CD4-positive, alpha-beta T cell (primary cell): ENCODE results near the gene ZNF277. TPM values are rescaled to one million over a fixed set of nuclear protein-coding genes. Genes with fewer than 3 reads are reported as not detected.

Experiments
- ATAC-seq: fragments of 200-7000 bp; cut with Tn5 transposase; one replicate; pipeline ENCODE4 v1.10.0; 2022; ENCODE audit warnings: mild to moderate bottlenecking; ENCODE audit not compliant: poor library complexity
- CTCF ChIA-PET: fragments of 350-600 bp; sonication (Branson Sonifier 250); formaldehyde crosslinking; loops from one replicate; lab custom pipeline; 2021; ENCODE audit warnings: antibody characterized with exemption, inconsistent platforms; lab: Charles Lee
- POLR2A ChIA-PET: fragments of 350-600 bp; sonication (Branson Sonifier 250); formaldehyde crosslinking; loops from one replicate; lab custom pipeline; 2021; ENCODE audit warnings: antibody characterized with exemption, inconsistent platforms; lab: Charles Lee
- DNase-seq, 14 experiments: peaks; one replicate each; pipeline ENCODE4 v3.0.0-alpha.2; 2013 to 2020; ENCODE audit warnings: mixed read lengths in 2 of 14
- H3K27ac ChIP-seq, 2 donors: one replicate each; pipeline versions ENCODE4 v1.5.1 to v1.7.0; 2013; ENCODE audit warnings: low read length in 2 of 2, low read depth in 1 of 2, mild to moderate bottlenecking in 1 of 2
- H3K27me3 ChIP-seq, 2 experiments: 1 replicate in 1 of 2; 2 replicates in 1 of 2; pipeline versions ENCODE4 v1.6.1 to v1.7.0; 2013; ENCODE audit warnings: low read length in 2 of 2, control low read depth in 1 of 2, mild to moderate bottlenecking in 1 of 2, moderate library complexity in 1 of 2; ENCODE audit not compliant: insufficient read depth in 2 of 2, control insufficient read depth in 1 of 2
- H3K36me3 ChIP-seq: one replicate; pipeline ENCODE4 v1.6.1; 2013; ENCODE audit warnings: low read length, control low read depth; ENCODE audit not compliant: insufficient read depth
- H3K4me1 ChIP-seq: one replicate; pipeline ENCODE4 v1.6.1; 2013; ENCODE audit warnings: low read length, control low read depth; ENCODE audit not compliant: insufficient read depth
- H3K4me3 ChIP-seq: one replicate; pipeline ENCODE4 v1.5.1; 2013; ENCODE audit warnings: mild to moderate bottlenecking, low read length, moderate library complexity
- H3K9me3 ChIP-seq, 2 experiments: 1 replicate in 1 of 2; 2 replicates in 1 of 2; pipeline versions ENCODE4 v1.6.1 to v1.7.0; 2013; ENCODE audit warnings: low read length in 2 of 2, mild to moderate bottlenecking in 2 of 2, control low read depth in 1 of 2, moderate library complexity in 1 of 2; ENCODE audit not compliant: control insufficient read depth in 1 of 2, insufficient read depth in 1 of 2
- H3K27ac Mint-ChIP-seq: one replicate; pipeline ENCODE4 v1.8.0; 2020; ENCODE audit warnings: mixed read lengths
- H3K27me3 Mint-ChIP-seq: one replicate; pipeline ENCODE4 v1.8.0; 2021; ENCODE audit warnings: mixed read lengths
- H3K36me3 Mint-ChIP-seq: one replicate; pipeline ENCODE4 v1.8.0; 2021; ENCODE audit warnings: low read depth, mixed read lengths
- H3K4me1 Mint-ChIP-seq: one replicate; pipeline ENCODE4 v1.8.0; 2021; ENCODE audit warnings: low read depth, mixed read lengths
- H3K4me3 Mint-ChIP-seq: one replicate; pipeline ENCODE4 v1.8.0; 2020; ENCODE audit warnings: mild to moderate bottlenecking, mixed read lengths
- H3K9me3 Mint-ChIP-seq: one replicate; pipeline ENCODE4 v1.8.0; 2020; ENCODE audit warnings: mixed read lengths
- intact Hi-C, 2 experiments: fragments of 100-400 bp; cut with DNase I in 1 of 2; cut with micrococcal nuclease in 1 of 2; formaldehyde crosslinking; loops; one replicate each; pipeline versions ENCODE4 v1.15.1 to v1.9.0; 2023 to 2025; cut with DNase I, micrococcal nuclease
- total RNA-seq, 174 experiments: library from RNA in 2 of 174; stranded (reverse) in 2 of 174; gene quantifications; one replicate each; pipeline ENCODE4 v1.2.3 and lab custom pipeline; 2021 to 2026
- TF ChIP-seq, protein P1 (sequence below): fragments of 200-600 bp; IDR thresholded peaks from one replicate; pipeline ENCODE4 v1.8.0; 2022; ENCODE audit warnings: antibody characterized with exemption, mild to moderate bottlenecking

The ZNF277 gene
- total RNA-seq, 2 experiments from 2014 or later: 21.6 to 22.5 TPM

DNA sequence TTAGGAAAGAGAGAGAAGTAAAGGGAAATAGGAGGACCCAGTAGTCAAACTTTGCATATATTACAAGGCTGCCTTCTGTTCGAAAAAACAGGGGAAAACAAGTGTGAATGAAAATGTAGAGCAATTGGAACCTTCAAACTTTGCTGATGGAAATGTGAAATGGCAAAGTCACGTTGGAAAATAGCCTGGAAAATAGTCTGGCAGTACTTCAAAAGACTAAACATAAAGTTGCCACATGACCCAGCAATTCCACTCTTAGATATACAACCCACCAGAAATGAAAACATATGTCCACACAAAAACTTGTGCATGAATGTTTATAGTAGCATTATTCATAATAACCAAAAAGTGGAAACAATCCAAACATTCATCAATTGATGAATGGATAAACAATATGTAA is 165.2 kb downstream of the ZNF277 start:
- no peaks in the 10 kb centered on the region for H3K9me3 Mint-ChIP-seq
- H3K4me3 ChIP-seq: no peak overlapping the region
- no peaks in the 10 kb centered on the region for H3K27me3 Mint-ChIP-seq
- no peak overlapping the region for H3K27ac ChIP-seq
- H3K27me3 ChIP-seq: no peaks in the 10 kb centered on the region
- H3K36me3 ChIP-seq: no peaks in the 10 kb centered on the region
- intact Hi-C loops: no loop called here
- TF ChIP-seq, protein P1, sequence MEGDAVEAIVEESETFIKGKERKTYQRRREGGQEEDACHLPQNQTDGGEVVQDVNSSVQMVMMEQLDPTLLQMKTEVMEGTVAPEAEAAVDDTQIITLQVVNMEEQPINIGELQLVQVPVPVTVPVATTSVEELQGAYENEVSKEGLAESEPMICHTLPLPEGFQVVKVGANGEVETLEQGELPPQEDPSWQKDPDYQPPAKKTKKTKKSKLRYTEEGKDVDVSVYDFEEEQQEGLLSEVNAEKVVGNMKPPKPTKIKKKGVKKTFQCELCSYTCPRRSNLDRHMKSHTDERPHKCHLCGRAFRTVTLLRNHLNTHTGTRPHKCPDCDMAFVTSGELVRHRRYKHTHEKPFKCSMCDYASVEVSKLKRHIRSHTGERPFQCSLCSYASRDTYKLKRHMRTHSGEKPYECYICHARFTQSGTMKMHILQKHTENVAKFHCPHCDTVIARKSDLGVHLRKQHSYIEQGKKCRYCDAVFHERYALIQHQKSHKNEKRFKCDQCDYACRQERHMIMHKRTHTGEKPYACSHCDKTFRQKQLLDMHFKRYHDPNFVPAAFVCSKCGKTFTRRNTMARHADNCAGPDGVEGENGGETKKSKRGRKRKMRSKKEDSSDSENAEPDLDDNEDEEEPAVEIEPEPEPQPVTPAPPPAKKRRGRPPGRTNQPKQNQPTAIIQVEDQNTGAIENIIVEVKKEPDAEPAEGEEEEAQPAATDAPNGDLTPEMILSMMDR: no peak
- H3K9me3 ChIP-seq: no peaks in the 10 kb centered on the region
- H3K27ac Mint-ChIP-seq: no peak overlapping the region
- no peaks in the 10 kb centered on the region for H3K4me1 ChIP-seq
- H3K4me1 Mint-ChIP-seq: no peaks in the 10 kb centered on the region
- ATAC-seq (no peak), DNase-seq (no peak)
- no peak overlapping the region for H3K4me3 Mint-ChIP-seq
- H3K36me3 Mint-ChIP-seq: no peaks in the 10 kb centered on the region
- ChIA-PET CTCF (no interaction called here), POLR2A (no interaction called here)

DNA sequence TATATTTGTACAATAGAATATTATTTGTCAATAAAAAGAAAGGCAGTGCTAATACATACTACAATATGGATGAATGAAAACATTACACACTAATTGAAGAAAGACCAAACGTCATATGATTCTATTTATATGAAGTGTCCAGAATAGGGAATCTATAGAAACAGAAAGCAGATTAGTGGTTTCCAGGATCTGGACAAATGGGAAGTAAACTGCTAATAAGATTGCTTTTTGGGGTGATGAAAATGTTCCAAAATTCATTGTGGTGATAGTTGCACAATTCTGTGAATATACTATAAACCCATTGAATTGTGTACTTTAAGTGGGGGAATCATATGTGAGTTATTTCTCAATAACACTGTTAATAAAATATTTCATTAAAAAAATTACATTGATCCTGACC is 165.6 kb downstream of the ZNF277 start:
- POLR2A ChIA-PET: no interaction called here
- intact Hi-C loops: no loop called here

DNA sequence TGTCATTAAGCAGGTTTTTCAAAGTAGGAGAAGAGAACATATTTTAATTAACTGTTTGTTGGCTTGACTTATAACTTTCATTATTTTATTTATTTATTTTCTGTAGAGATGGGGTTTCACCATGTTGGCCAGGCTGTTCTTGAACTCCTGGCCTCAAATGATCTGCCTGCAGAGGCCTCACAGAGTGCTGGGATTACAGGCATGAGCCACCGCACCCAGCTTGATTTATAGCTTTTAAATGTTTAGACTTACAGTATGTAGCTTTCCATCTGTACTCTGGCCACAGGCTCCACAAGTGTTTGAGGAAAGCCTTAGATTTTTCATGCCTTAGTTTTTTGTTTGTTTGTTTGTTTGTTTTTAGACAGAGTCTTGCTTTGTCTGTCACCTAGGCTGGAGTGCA is 171.1 kb downstream of the ZNF277 start:
- TF ChIP-seq, protein P1: no peak
- no peak overlapping the region for H3K4me3 ChIP-seq
- no peaks in the 10 kb centered on the region for H3K9me3 ChIP-seq
- DNase-seq (no peak), ATAC-seq (no peak)
- Mint-ChIP-seq H3K4me1 (no peaks in the 10 kb centered on the region), H3K27me3 (no peaks in the 10 kb centered on the region), H3K27ac (no peak overlapping the region), H3K4me3 (no peak overlapping the region), H3K36me3 (no peaks in the 10 kb centered on the region), H3K9me3 (no peaks in the 10 kb centered on the region)
- intact Hi-C loops: no loop called here
- no peaks in the 10 kb centered on the region for H3K36me3 ChIP-seq
- POLR2A ChIA-PET: no interaction called here
- no peak overlapping the region for H3K27ac ChIP-seq
- CTCF ChIA-PET: no interaction called here
- no peaks in the 10 kb centered on the region for H3K4me1 ChIP-seq
- H3K27me3 ChIP-seq: no peaks in the 10 kb centered on the region

More for the DNA sequence above, 165.6 kb downstream of the ZNF277 start:
- no peaks in the 10 kb centered on the region for H3K27me3 ChIP-seq
- Mint-ChIP-seq H3K36me3 (no peaks in the 10 kb centered on the region), H3K4me1 (no peaks in the 10 kb centered on the region), H3K9me3 (no peaks in the 10 kb centered on the region), H3K27ac (no peak overlapping the region), H3K27me3 (no peaks in the 10 kb centered on the region), H3K4me3 (no peak overlapping the region)
- no peaks in the 10 kb centered on the region for H3K9me3 ChIP-seq
- no peaks in the 10 kb centered on the region for H3K36me3 ChIP-seq
- H3K4me3 ChIP-seq: no peak overlapping the region
- no peak overlapping the region for H3K27ac ChIP-seq
- CTCF ChIA-PET: no interaction called here
- TF ChIP-seq, protein P1: no peak
- no peak for ATAC-seq
- no peak for DNase-seq
- no peaks in the 10 kb centered on the region for H3K4me1 ChIP-seq
